ENCODE measurements around the gene CFDP1. TPM values are rescaled to one million over a fixed set of nuclear protein-coding genes. Genes with fewer than 3 reads are reported as not detected.
A peak's percentile ranks its signal among the peaks of the same experiment; 100 is the strongest.

The CFDP1 gene
- total and polyA plus RNA-seq, 2 donors (not counting 1 experiment from before 2014, with no cell fraction given): 47.9 to 80.0 TPM

- H3K4me1 ChIP-seq (ENCODE audit: control insufficient read depth, extremely low read depth, insufficient read depth, low read length): peaks cover 8% of the 10 kb centered on the region
- no peak overlapping the region for H3K4me2 ChIP-seq (ENCODE audit: extremely low read depth, insufficient read depth, low read length)
- H3K4me3 ChIP-seq (replicated peaks in 1 of 4; ENCODE audit: control extremely low read depth in 1 of 4, insufficient read depth in 1 of 4, low read depth in 3 of 4, low read length in 4 of 4): no peak overlapping the region
- H3K27me3 ChIP-seq (ENCODE audit: control insufficient read depth, insufficient read depth, low read length): no peaks in the 10 kb centered on the region
- H4K20me1 ChIP-seq (ENCODE audit: control insufficient read depth, extremely low read depth, insufficient read depth, low read length): no peaks in the 10 kb centered on the region
- H2AFZ ChIP-seq (ENCODE audit: low read length): no peak overlapping the region
- H3K9me3 ChIP-seq (ENCODE audit: control insufficient read depth, insufficient read depth, low read depth, low read length): no peaks in the 10 kb centered on the region
- no peaks in the 10 kb centered on the region for H3K79me2 ChIP-seq (ENCODE audit: control insufficient read depth, insufficient read depth, low read length)
- TF ChIP-seq CTCF (conservative IDR thresholded peaks at IDR 0.05 in 1 of 2, IDR thresholded peaks at IDR 0.05 in 1 of 2; ENCODE audit: low read depth in 1 of 2, low read length in 2 of 2): no peak
- TF ChIP-seq EZH2 (IDR thresholded peaks at IDR 0.05; ENCODE audit: low read length, missing control alignments): no peak
- no peak overlapping the region for H3K9ac ChIP-seq (ENCODE audit: insufficient read depth, low read length)
- DNase-seq (ENCODE audit: low read depth in 2 of 2): no peak
- H3K36me3 ChIP-seq (ENCODE audit: control insufficient read depth, insufficient read depth, low read length): no peaks in the 10 kb centered on the region
- no peak overlapping the region for H3K27ac ChIP-seq (ENCODE audit: insufficient read depth, low read length)
Measured at GRCh38 chr16:75337430-75337829, 95.9 kb downstream of the CFDP1 start.

GRCh38 chr16:75336521-75336920 lies 96.8 kb downstream of the CFDP1 start:
- H3K9me3 ChIP-seq (ENCODE audit: control insufficient read depth, insufficient read depth, low read depth, low read length): no peaks in the 10 kb centered on the region
- H3K4me2 ChIP-seq (ENCODE audit: extremely low read depth, insufficient read depth, low read length): no peak overlapping the region
- no peak overlapping the region for H3K27ac ChIP-seq (ENCODE audit: insufficient read depth, low read length)
- peaks cover 6% of the 10 kb centered on the region for H3K4me1 ChIP-seq (ENCODE audit: control insufficient read depth, extremely low read depth, insufficient read depth, low read length)
- H3K79me2 ChIP-seq (ENCODE audit: control insufficient read depth, insufficient read depth, low read length): no peaks in the 10 kb centered on the region
- H3K9ac ChIP-seq (ENCODE audit: insufficient read depth, low read length): no peak overlapping the region
- H4K20me1 ChIP-seq (ENCODE audit: control insufficient read depth, extremely low read depth, insufficient read depth, low read length): no peaks in the 10 kb centered on the region
- H3K36me3 ChIP-seq (ENCODE audit: control insufficient read depth, insufficient read depth, low read length): no peaks in the 10 kb centered on the region
- H2AFZ ChIP-seq (ENCODE audit: low read length): no peak overlapping the region
- no peaks in the 10 kb centered on the region for H3K27me3 ChIP-seq (ENCODE audit: control insufficient read depth, insufficient read depth, low read length)
- TF ChIP-seq EZH2 (IDR thresholded peaks at IDR 0.05; ENCODE audit: low read length, missing control alignments) (no peak), CTCF (conservative IDR thresholded peaks at IDR 0.05 in 1 of 2, IDR thresholded peaks at IDR 0.05 in 1 of 2; ENCODE audit: low read depth in 1 of 2, low read length in 2 of 2) (no peak)
- DNase-seq (ENCODE audit: low read depth in 2 of 2): no peak
- H3K4me3 ChIP-seq (replicated peaks in 1 of 4; ENCODE audit: control extremely low read depth in 1 of 4, insufficient read depth in 1 of 4, low read depth in 3 of 4, low read length in 4 of 4): no peak overlapping the region

DNA sequence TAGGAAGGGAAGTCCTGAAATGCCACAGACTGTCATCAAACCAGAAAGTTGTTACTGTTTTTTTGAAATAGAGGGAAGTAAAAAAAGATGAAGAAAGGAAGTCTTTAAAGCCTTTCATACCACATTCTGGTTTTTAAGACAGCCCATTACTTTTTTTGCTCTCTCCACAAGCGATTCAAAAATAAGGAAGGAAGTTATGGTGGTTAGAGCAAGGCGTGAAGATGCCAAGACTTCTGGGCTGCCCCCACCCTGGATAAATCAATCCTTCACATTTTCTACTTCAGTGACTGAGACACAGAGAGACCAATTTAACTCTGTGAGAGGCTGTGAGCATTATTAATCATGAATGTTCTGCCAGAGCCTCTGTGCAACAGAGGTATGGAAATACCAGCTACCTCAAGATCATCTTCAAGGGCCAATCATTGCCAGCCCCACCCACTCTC lies 99.6 kb downstream of the CFDP1 start:
- H3K36me3 ChIP-seq (ENCODE audit: control insufficient read depth, insufficient read depth, low read length): no peaks in the 10 kb centered on the region
- H3K9ac ChIP-seq (ENCODE audit: insufficient read depth, low read length): no peak overlapping the region
- H3K27me3 ChIP-seq (ENCODE audit: control insufficient read depth, insufficient read depth, low read length): no peaks in the 10 kb centered on the region
- DNase-seq (ENCODE audit: low read depth in 2 of 2): peak in 1 of 2 donors; percentile 33
- H4K20me1 ChIP-seq (ENCODE audit: control insufficient read depth, extremely low read depth, insufficient read depth, low read length): no peaks in the 10 kb centered on the region
- no peak overlapping the region for H3K4me3 ChIP-seq (replicated peaks in 1 of 4; ENCODE audit: control extremely low read depth in 1 of 4, insufficient read depth in 1 of 4, low read depth in 3 of 4, low read length in 4 of 4)
- H2AFZ ChIP-seq (ENCODE audit: low read length): no peak overlapping the region
- no peaks in the 10 kb centered on the region for H3K9me3 ChIP-seq (ENCODE audit: control insufficient read depth, insufficient read depth, low read depth, low read length)
- H3K79me2 ChIP-seq (ENCODE audit: control insufficient read depth, insufficient read depth, low read length): no peaks in the 10 kb centered on the region
- no peak overlapping the region for H3K27ac ChIP-seq (ENCODE audit: insufficient read depth, low read length)
- H3K4me1 ChIP-seq (ENCODE audit: control insufficient read depth, extremely low read depth, insufficient read depth, low read length): no peaks in the 10 kb centered on the region
- no peak overlapping the region for H3K4me2 ChIP-seq (ENCODE audit: extremely low read depth, insufficient read depth, low read length)
- no peak for TF ChIP-seq CTCF (conservative IDR thresholded peaks at IDR 0.05 in 1 of 2, IDR thresholded peaks at IDR 0.05 in 1 of 2; ENCODE audit: low read depth in 1 of 2, low read length in 2 of 2)
- TF ChIP-seq EZH2 (IDR thresholded peaks at IDR 0.05; ENCODE audit: low read length, missing control alignments): no peak

All from fibroblast of lung (primary cell).